Measurements from ENCODE around the gene VPS13A.

GRCh38 chr9:77392328-77392727, 215.0 kb downstream of the VPS13A start:
- no peak for TF ChIP-seq CTCF (IDR thresholded peaks at IDR 0.05)
- no peak for TF ChIP-seq ZFX (IDR thresholded peaks at IDR 0.05; ENCODE audit: borderline replicate concordance)
